Ishikawa (cell line): ENCODE data around the gene GHITM.

Experiments
- CEBPB ChIP-seq: IDR thresholded peaks from 2 replicates; pipeline ENCODE4 v1.6.1; 2012
- CREB1 ChIP-seq: IDR thresholded peaks from 2 replicates; pipeline ENCODE4 v1.6.1; 2012; ENCODE audit warnings: low read depth
- EGR1 ChIP-seq: IDR thresholded peaks from 2 replicates; pipeline ENCODE4 v1.6.1; 2012
- EP300 ChIP-seq: IDR thresholded peaks from 2 replicates; pipeline ENCODE4 v1.6.1; 2012; ENCODE audit warnings: borderline replicate concordance
- FOXM1 ChIP-seq: IDR thresholded peaks from 2 replicates; pipeline ENCODE4 v1.6.1; 2012; ENCODE audit warnings: low read depth, borderline replicate concordance
- NFIC ChIP-seq: IDR thresholded peaks from 2 replicates; pipeline ENCODE4 v1.6.1; 2012
- RAD21 ChIP-seq: IDR thresholded peaks from 2 replicates; pipeline ENCODE4 v1.6.1; 2012; ENCODE audit warnings: low read depth
- TAF1 ChIP-seq: IDR thresholded peaks from 2 replicates; pipeline ENCODE4 v1.6.1; 2012; ENCODE audit warnings: low read depth, mild to moderate bottlenecking
- TCF12 ChIP-seq: IDR thresholded peaks from 2 replicates; pipeline ENCODE4 v1.6.1; 2012; ENCODE audit warnings: low read depth
- TEAD4 ChIP-seq: IDR thresholded peaks from 2 replicates; pipeline ENCODE4 v1.6.1; 2012
- YY1 ChIP-seq: IDR thresholded peaks from 2 replicates; pipeline ENCODE4 v1.6.1; 2012; ENCODE audit warnings: low read depth
- TF ChIP-seq, protein P1 (sequence below): IDR thresholded peaks from 2 replicates; pipeline ENCODE4 v1.6.1; 2012
- TF ChIP-seq, protein P2 (sequence below): IDR thresholded peaks from 2 replicates; pipeline ENCODE4 v1.6.1; 2012; ENCODE audit warnings: low read depth, mild to moderate bottlenecking
- TF ChIP-seq, protein P3 (sequence below): IDR thresholded peaks from 2 replicates; pipeline ENCODE4 v1.6.1; 2012

DNA sequence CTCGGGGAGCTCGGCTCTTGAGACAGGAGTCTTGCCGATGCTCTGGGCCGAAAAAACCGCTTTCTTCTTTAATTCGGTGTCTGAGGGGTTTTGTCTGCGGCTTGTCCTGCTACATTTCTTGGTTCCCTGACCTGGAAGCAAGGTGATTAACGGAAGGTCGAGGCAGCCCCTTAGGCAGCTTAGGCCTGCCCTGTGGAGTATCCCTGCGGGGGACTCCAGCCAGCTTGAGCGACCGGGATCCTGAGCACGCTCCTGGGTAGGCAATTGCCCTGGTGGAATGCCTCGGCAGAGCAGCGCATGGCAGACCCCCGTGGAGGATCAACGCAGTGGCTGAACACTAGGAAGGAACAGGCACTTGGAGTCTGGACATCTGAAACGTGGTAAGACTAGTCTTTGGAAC lies 30.5 kb upstream of the GHITM start:
- TF ChIP-seq YY1, result no peak
- no peak for TF ChIP-seq NFIC
- no peak for TF ChIP-seq RAD21
- TF ChIP-seq, protein P1, sequence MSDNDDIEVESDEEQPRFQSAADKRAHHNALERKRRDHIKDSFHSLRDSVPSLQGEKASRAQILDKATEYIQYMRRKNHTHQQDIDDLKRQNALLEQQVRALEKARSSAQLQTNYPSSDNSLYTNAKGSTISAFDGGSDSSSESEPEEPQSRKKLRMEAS, result no peak
- TF ChIP-seq, protein P2, sequence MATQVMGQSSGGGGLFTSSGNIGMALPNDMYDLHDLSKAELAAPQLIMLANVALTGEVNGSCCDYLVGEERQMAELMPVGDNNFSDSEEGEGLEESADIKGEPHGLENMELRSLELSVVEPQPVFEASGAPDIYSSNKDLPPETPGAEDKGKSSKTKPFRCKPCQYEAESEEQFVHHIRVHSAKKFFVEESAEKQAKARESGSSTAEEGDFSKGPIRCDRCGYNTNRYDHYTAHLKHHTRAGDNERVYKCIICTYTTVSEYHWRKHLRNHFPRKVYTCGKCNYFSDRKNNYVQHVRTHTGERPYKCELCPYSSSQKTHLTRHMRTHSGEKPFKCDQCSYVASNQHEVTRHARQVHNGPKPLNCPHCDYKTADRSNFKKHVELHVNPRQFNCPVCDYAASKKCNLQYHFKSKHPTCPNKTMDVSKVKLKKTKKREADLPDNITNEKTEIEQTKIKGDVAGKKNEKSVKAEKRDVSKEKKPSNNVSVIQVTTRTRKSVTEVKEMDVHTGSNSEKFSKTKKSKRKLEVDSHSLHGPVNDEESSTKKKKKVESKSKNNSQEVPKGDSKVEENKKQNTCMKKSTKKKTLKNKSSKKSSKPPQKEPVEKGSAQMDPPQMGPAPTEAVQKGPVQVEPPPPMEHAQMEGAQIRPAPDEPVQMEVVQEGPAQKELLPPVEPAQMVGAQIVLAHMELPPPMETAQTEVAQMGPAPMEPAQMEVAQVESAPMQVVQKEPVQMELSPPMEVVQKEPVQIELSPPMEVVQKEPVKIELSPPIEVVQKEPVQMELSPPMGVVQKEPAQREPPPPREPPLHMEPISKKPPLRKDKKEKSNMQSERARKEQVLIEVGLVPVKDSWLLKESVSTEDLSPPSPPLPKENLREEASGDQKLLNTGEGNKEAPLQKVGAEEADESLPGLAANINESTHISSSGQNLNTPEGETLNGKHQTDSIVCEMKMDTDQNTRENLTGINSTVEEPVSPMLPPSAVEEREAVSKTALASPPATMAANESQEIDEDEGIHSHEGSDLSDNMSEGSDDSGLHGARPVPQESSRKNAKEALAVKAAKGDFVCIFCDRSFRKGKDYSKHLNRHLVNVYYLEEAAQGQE, result no peak
- TF ChIP-seq TCF12, result no peak
- no peak for TF ChIP-seq CREB1
- TF ChIP-seq CEBPB, result no peak
- TF ChIP-seq TEAD4, result no peak
- TF ChIP-seq, protein P3, sequence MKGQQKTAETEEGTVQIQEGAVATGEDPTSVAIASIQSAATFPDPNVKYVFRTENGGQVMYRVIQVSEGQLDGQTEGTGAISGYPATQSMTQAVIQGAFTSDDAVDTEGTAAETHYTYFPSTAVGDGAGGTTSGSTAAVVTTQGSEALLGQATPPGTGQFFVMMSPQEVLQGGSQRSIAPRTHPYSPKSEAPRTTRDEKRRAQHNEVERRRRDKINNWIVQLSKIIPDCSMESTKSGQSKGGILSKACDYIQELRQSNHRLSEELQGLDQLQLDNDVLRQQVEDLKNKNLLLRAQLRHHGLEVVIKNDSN, result no peak
- no peak for TF ChIP-seq EGR1
- no peak for TF ChIP-seq EP300
- TF ChIP-seq TAF1, result no peak
- TF ChIP-seq FOXM1, result no peak
